Liver (tissue), 9 donors: ENCODE results near the gene POMT1. TPM values are rescaled to one million over a fixed set of nuclear protein-coding genes. Genes with fewer than 3 reads are reported as not detected.

Experiments
- DNase-seq: peaks from one replicate; pipeline ENCODE4 v3.0.0-alpha.2; 2017; ENCODE audit warnings: low spot score
- H3K27ac ChIP-seq, 2 donors: one replicate each; pipeline ENCODE4 v1.7.0; 2013; ENCODE audit warnings: inconsistent platforms in 2 of 2, low read length in 2 of 2, control low read depth in 1 of 2, low read depth in 1 of 2, mild to moderate bottlenecking in 1 of 2
- H3K27me3 ChIP-seq, 4 donors: one replicate each; pipeline versions ENCODE4 v1.6.1 to v1.7.0; 2013; ENCODE audit warnings: low read length in 3 of 4, inconsistent platforms in 1 of 4, mild to moderate bottlenecking in 1 of 4, moderate library complexity in 1 of 4; ENCODE audit not compliant: control insufficient read depth in 4 of 4, insufficient read depth in 4 of 4
- H3K36me3 ChIP-seq, 4 donors: one replicate each; pipeline versions ENCODE4 v1.6.1 to v1.7.0; 2013; ENCODE audit warnings: low read length in 3 of 4, mild to moderate bottlenecking in 3 of 4, low read depth in 1 of 4, moderate library complexity in 1 of 4; ENCODE audit not compliant: control insufficient read depth in 4 of 4, insufficient read depth in 3 of 4
- H3K4me1 ChIP-seq, 4 donors: one replicate each; pipeline versions ENCODE4 v1.6.1 to v1.7.0; 2013; ENCODE audit warnings: low read length in 3 of 4, mild to moderate bottlenecking in 3 of 4, moderate library complexity in 1 of 4; ENCODE audit not compliant: control insufficient read depth in 4 of 4, insufficient read depth in 4 of 4
- H3K4me3 ChIP-seq, 3 donors: one replicate each; pipeline versions ENCODE4 v1.6.1 to v1.7.0; 2013; ENCODE audit warnings: low read length in 3 of 3, control low read depth in 1 of 3, low read depth in 1 of 3, mild to moderate bottlenecking in 1 of 3
- H3K9ac ChIP-seq, 2 donors: one replicate each; pipeline ENCODE4 v1.7.0; 2013; ENCODE audit warnings: low read length in 2 of 2, mild to moderate bottlenecking in 2 of 2, moderate library complexity in 2 of 2, control low read depth in 1 of 2, low read depth in 1 of 2
- H3K9me3 ChIP-seq, 4 donors: one replicate each; pipeline versions ENCODE4 v1.6.1 to v1.7.0; 2013; ENCODE audit warnings: low read length in 3 of 4; ENCODE audit not compliant: control insufficient read depth in 4 of 4
- EGR1 ChIP-seq, 2 donors: IDR thresholded peaks; 2 replicates each; pipeline ENCODE4 v1.6.1; 2016 to 2018; ENCODE audit warnings: antibody characterized with exemption in 2 of 2, low read depth in 2 of 2
- FOXA1 ChIP-seq: IDR thresholded peaks from 2 replicates; pipeline ENCODE4 v1.6.1; 2016; ENCODE audit warnings: antibody characterized with exemption
- FOXA2 ChIP-seq: IDR thresholded peaks from 2 replicates; pipeline ENCODE4 v1.6.1; 2016; ENCODE audit warnings: antibody characterized with exemption
- GABPA ChIP-seq, 2 donors: IDR thresholded peaks in 1 of 2; conservative IDR thresholded peaks in 1 of 2; 2 replicates each; pipeline ENCODE4 v1.6.1; 2016; ENCODE audit warnings: antibody characterized with exemption in 2 of 2, mild to moderate bottlenecking in 1 of 2, moderate library complexity in 1 of 2
- HNF4A ChIP-seq, 2 donors: conservative IDR thresholded peaks; 2 replicates each; pipeline ENCODE4 v1.6.1; 2016; ENCODE audit warnings: antibody characterized with exemption in 2 of 2, mild to moderate bottlenecking in 2 of 2
- HNF4G ChIP-seq: IDR thresholded peaks from 2 replicates; pipeline ENCODE4 v1.6.1; 2016; ENCODE audit warnings: antibody characterized with exemption
- JUND ChIP-seq, 2 donors: IDR thresholded peaks; 2 replicates each; pipeline ENCODE4 v1.6.1; 2016; ENCODE audit warnings: antibody characterized with exemption in 2 of 2
- NR2F2 ChIP-seq: IDR thresholded peaks from 2 replicates; pipeline ENCODE4 v1.6.1; 2016; ENCODE audit warnings: antibody characterized with exemption
- RAD21 ChIP-seq, 2 donors: IDR thresholded peaks; 2 replicates each; pipeline ENCODE4 v1.6.1; 2016; ENCODE audit warnings: antibody characterized with exemption in 2 of 2, mild to moderate bottlenecking in 2 of 2
- RXRA ChIP-seq, 2 donors: IDR thresholded peaks; 2 replicates each; pipeline ENCODE4 v1.6.1; 2017 to 2018; ENCODE audit warnings: antibody characterized with exemption in 2 of 2, mild to moderate bottlenecking in 1 of 2
- SP1 ChIP-seq: IDR thresholded peaks from 2 replicates; pipeline ENCODE4 v1.6.1; 2018; ENCODE audit warnings: antibody characterized with exemption, mild to moderate bottlenecking
- TAF1 ChIP-seq: conservative IDR thresholded peaks from 2 replicates; pipeline ENCODE4 v1.6.1; 2016; ENCODE audit warnings: antibody characterized with exemption, mild to moderate bottlenecking
- YY1 ChIP-seq: IDR thresholded peaks from 2 replicates; pipeline ENCODE4 v1.6.1; 2016; ENCODE audit warnings: antibody characterized with exemption, mild to moderate bottlenecking
- whole genome bisulfite sequencing: extraction: QIAGEN DNeasy Blood & Tissue Kit; methylation state at CpG from one replicate; pipeline ENCODE4 v1.1.7; 2013; 5-methylcytosine and 5-hydroxymethylcytosine counted together
- polyA plus RNA-seq, 2 donors: library from polyadenylated mRNA; stranded (reverse) in 1 of 2; unstranded in 1 of 2; fragments of 200-250 nt in 1 of 2; fragments of >200 nt in 1 of 2; fragmentation: Nextera tagmentation in 1 of 2; extraction: Ambion mirVana in 1 of 2; gene quantifications; one replicate each; pipeline versions ENCODE4 v1.2.1 to v1.2.3, GENCODE V29; 2013 to 2015
- total RNA-seq, 2 donors: library from RNA; depleted of rRNA; stranded (reverse); fragments of >200 nt; gene quantifications; one replicate each; pipeline ENCODE4 v1.2.3, GENCODE V29; 2014
- TF ChIP-seq, protein P1 (sequence below): IDR thresholded peaks from 2 replicates; pipeline ENCODE4 v1.6.1; 2016; ENCODE audit warnings: antibody characterized with exemption
- TF ChIP-seq, protein P2 (sequence below): IDR thresholded peaks from 2 replicates; pipeline ENCODE4 v1.6.1; 2016; ENCODE audit warnings: antibody characterized with exemption, mild to moderate bottlenecking
- TF ChIP-seq, protein P3 (sequence below): IDR thresholded peaks from 2 replicates; pipeline ENCODE4 v1.6.1; 2016; ENCODE audit warnings: antibody characterized with exemption
- TF ChIP-seq, protein P4 (sequence below): fragments of 150-350 bp; IDR thresholded peaks from 2 replicates; pipeline ENCODE4 v1.5.1; 2017; ENCODE audit warnings: improper control_type of control experiment, low read depth, low read length; ENCODE audit not compliant: missing input control
- TF ChIP-seq, protein P5 (sequence below): IDR thresholded peaks from 2 replicates; pipeline ENCODE4 v1.6.1; 2016; ENCODE audit warnings: antibody characterized with exemption
- donor health status: healthy.
- donor health status: healthy.
- donor health status: healthy.
- donor health status: healthy.
- donor health status: healthy.

Gene POMT1
- total and polyA plus RNA-seq, 4 donors = 11.2 to 14.2 (median 11.6) TPM

DNA sequence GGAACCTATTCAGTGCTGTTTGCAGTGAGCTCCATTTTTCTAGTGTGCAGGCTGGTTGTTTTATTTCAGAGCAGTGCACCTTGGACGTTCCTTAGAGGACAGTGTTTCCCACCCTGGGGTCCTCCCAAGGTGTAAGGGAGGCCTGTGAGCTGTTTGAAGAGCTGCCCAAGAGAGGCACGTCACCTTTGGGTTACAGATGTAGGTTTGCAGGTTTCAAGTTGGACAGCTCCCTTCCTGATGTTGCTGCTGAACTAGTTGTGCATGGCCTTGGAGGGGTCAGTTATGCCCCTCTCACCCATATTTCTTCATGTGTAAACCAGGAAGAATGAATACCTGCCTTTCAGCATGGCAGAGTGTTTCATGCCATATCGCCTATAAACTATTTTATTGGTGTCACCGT, 34.7 kb upstream of the POMT1 start (continued):
- TF ChIP-seq, protein P1, sequence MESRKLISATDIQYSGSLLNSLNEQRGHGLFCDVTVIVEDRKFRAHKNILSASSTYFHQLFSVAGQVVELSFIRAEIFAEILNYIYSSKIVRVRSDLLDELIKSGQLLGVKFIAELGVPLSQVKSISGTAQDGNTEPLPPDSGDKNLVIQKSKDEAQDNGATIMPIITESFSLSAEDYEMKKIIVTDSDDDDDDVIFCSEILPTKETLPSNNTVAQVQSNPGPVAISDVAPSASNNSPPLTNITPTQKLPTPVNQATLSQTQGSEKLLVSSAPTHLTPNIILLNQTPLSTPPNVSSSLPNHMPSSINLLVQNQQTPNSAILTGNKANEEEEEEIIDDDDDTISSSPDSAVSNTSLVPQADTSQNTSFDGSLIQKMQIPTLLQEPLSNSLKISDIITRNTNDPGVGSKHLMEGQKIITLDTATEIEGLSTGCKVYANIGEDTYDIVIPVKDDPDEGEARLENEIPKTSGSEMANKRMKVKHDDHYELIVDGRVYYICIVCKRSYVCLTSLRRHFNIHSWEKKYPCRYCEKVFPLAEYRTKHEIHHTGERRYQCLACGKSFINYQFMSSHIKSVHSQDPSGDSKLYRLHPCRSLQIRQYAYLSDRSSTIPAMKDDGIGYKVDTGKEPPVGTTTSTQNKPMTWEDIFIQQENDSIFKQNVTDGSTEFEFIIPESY = no peak

DNA sequence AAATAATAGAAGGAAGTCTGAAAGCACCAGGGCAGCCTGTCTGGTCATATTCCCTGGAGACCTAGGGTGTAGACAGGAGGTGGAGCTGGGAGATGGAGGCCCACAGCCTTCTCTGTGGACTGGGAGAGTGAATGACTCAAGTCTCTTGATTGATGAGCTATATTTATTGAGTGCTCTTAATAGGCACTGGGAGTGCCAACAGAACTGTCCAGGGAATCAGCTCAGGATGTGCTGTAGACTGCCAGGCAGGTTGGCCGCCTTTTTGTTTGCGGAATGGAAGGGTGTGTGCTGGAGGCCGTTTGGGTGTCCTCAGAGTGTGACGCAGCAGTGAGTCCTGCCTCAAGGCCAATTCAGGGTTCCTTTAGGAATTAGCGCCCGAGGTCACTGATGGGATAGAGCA, 33.4 kb upstream of the POMT1 start:
- no peak overlapping the region for H3K27ac ChIP-seq
- H3K9ac ChIP-seq = no peak overlapping the region
- no peaks in the 10 kb centered on the region for H3K4me1 ChIP-seq
- 78% methylated on average over 6 of the region's 6 CpGs for WGBS
- TF ChIP-seq, protein P2, sequence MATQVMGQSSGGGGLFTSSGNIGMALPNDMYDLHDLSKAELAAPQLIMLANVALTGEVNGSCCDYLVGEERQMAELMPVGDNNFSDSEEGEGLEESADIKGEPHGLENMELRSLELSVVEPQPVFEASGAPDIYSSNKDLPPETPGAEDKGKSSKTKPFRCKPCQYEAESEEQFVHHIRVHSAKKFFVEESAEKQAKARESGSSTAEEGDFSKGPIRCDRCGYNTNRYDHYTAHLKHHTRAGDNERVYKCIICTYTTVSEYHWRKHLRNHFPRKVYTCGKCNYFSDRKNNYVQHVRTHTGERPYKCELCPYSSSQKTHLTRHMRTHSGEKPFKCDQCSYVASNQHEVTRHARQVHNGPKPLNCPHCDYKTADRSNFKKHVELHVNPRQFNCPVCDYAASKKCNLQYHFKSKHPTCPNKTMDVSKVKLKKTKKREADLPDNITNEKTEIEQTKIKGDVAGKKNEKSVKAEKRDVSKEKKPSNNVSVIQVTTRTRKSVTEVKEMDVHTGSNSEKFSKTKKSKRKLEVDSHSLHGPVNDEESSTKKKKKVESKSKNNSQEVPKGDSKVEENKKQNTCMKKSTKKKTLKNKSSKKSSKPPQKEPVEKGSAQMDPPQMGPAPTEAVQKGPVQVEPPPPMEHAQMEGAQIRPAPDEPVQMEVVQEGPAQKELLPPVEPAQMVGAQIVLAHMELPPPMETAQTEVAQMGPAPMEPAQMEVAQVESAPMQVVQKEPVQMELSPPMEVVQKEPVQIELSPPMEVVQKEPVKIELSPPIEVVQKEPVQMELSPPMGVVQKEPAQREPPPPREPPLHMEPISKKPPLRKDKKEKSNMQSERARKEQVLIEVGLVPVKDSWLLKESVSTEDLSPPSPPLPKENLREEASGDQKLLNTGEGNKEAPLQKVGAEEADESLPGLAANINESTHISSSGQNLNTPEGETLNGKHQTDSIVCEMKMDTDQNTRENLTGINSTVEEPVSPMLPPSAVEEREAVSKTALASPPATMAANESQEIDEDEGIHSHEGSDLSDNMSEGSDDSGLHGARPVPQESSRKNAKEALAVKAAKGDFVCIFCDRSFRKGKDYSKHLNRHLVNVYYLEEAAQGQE = no peak
- TF ChIP-seq NR2F2 (no peak), YY1 (no peak), EGR1 (IDR thresholded peaks at IDR 0.05; ENCODE audit: low read depth in 2 of 2) (no peak), GABPA (IDR thresholded peaks at IDR 0.05 in 1 of 2, conservative IDR thresholded peaks at IDR 0.05 in 1 of 2) (no peak), FOXA1 (no peak), RAD21 (IDR thresholded peaks at IDR 0.05) (no peak), HNF4G (no peak), JUND (IDR thresholded peaks at IDR 0.05) (no peak), HNF4A (conservative IDR thresholded peaks at IDR 0.05) (no peak), FOXA2 (no peak), TAF1 (no peak), RXRA (IDR thresholded peaks at IDR 0.05) (no peak), SP1 (no peak)
- TF ChIP-seq, protein P3, sequence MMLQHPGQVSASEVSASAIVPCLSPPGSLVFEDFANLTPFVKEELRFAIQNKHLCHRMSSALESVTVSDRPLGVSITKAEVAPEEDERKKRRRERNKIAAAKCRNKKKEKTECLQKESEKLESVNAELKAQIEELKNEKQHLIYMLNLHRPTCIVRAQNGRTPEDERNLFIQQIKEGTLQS = no peak
- TF ChIP-seq, protein P4, sequence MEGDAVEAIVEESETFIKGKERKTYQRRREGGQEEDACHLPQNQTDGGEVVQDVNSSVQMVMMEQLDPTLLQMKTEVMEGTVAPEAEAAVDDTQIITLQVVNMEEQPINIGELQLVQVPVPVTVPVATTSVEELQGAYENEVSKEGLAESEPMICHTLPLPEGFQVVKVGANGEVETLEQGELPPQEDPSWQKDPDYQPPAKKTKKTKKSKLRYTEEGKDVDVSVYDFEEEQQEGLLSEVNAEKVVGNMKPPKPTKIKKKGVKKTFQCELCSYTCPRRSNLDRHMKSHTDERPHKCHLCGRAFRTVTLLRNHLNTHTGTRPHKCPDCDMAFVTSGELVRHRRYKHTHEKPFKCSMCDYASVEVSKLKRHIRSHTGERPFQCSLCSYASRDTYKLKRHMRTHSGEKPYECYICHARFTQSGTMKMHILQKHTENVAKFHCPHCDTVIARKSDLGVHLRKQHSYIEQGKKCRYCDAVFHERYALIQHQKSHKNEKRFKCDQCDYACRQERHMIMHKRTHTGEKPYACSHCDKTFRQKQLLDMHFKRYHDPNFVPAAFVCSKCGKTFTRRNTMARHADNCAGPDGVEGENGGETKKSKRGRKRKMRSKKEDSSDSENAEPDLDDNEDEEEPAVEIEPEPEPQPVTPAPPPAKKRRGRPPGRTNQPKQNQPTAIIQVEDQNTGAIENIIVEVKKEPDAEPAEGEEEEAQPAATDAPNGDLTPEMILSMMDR = no peak
- TF ChIP-seq, protein P1 = no peak
- TF ChIP-seq, protein P5, sequence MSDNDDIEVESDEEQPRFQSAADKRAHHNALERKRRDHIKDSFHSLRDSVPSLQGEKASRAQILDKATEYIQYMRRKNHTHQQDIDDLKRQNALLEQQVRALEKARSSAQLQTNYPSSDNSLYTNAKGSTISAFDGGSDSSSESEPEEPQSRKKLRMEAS = no peak
- H3K9me3 ChIP-seq = no peaks in the 10 kb centered on the region
- no peak overlapping the region for H3K4me3 ChIP-seq
- peaks cover 27 to 88% (median 69%) of the 10 kb centered on the region in 4 donors for H3K36me3 ChIP-seq
- no peak for DNase-seq
- no peaks in the 10 kb centered on the region for H3K27me3 ChIP-seq
